HG02623 (cell line): ENCODE results near the gene ERGIC1.

ENCODE experiments used
- ATAC-seq: cut with Tn5 transposase; IDR thresholded peaks from one replicate; pipeline ENCODE4 v1.9.1; 2021; ENCODE audit warnings: moderate library complexity; ENCODE audit not compliant: unreplicated experiment

The ERGIC1 gene

DNA sequence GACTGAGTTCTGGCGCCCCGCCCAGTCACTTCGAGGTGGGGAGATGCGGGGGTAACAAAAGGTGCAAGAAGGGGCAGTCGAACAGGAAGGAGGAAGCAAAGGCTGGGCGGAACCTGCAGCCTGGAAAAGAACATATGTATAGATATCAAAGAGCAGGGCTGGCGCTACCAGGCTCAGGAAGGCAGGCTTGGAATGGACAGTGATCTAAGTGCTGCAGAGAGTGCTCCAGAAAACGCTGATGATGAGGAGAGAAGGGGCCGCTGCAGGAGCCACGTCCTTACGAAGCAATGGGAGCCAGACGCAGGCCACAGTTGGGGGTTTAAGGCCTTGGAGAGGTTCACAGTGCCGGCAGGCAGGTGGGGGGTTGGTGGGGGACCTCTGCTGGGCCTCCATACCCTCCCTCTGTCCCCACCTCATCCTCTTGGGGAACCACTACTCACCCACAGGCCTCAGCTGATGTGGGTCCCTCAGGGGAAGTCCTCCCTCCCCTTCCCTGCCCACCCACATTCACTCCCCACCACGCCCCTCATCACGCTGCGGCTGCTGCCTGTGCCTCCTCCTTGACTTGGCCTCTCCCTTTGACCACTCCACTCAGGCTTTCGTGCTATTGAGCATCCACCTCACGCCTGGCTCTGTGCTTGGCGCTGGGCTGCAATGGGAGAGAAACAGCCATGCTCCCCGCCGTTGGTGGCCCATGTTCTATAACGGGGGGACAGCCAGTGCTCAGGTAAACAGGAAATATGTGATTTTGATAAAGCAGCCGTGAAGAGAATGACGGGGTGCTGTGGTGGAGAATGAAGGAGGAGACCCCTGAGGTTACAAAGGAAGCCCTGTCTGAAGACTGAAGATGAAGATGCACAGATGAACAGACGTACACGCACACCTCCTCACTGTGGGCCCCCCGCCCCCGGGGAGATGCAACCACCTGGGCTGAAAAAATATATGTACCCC is 84.6 kb downstream of the ERGIC1 start:
- no peak for ATAC-seq

DNA sequence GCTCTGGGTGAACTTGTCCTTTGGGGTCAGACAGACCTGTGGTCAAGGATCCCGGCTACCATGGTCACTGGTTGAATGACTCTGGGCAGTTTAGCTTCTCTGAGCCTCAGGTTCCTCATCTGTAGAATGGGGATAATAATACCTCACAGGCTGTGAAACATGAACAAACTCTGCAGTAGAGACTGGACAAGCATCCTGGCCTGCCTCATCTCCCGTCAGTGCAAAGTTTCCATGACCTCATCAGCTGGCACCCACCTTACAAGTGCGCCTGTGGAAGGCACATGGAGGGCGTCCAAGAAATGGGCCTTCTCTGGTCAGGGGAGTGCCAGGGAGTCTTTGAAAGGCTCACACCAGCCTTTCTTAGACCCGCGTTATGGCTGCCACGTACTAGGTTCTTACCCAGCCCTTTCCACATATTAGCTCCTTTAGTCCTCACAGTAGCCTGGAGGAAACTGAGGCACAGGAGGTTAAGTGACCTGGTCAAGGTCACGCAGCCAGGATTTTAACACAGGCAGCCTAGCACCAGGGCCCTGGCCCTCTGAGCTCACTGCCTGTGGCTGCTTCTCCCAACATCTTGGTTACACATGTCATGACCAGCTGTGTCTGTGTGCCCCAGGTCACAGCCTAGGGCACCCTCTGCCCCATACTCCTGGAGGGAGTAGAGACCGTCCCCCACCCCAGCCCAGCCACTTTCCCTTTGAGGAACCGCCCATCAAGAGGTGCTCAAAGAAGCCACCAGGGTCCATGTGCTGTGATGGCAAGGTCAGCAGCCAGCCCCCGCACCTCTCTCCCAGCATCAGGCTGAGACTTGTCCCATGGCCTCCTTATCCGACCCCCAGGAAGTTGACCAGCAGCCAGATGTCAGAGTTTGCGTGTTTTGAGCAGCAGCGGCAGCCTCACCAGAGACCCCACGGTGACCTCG is 85.7 kb downstream of the ERGIC1 start:
- ATAC-seq = no peak

DNA sequence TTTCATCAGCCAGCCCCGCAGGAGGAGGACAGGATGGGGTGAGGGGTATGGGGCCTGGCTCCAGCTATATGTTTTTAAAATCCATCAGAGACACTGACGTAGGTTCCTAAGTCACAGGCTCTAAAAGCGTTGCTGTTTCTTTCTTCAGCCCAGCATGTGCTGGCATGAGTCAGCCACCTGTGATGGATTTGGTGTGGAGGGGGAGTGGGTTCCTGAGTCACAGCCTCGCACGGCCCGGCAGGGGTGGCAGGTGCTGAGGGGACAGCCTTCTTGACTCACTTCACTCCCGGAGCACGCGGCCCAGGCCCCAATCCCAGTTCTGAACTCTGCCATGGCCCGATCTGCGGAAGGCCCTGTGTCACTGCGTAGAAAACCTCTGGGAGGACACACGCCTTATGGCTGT is 86.4 kb downstream of the ERGIC1 start:
- no peak for ATAC-seq

DNA sequence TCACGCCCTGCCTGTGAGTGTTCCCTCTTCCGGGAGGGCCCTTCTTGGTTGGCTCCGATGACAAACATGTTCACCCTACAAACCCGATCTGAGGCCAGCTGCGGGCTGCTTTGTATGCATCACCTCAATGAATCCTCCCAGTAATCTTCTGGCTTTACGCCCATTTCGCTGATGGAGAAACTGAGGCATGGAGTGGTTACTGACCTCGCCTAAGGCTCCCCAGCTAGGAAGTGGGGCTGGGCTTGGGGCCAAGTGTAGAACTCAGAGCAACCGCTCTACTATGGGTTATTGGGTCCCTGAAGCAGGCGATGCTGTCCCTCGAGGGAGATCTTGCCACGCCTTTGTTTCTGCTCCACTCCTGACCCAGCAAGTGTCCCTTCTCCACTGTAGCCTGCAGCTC is 86.9 kb downstream of the ERGIC1 start:
- ATAC-seq = no peak

DNA sequence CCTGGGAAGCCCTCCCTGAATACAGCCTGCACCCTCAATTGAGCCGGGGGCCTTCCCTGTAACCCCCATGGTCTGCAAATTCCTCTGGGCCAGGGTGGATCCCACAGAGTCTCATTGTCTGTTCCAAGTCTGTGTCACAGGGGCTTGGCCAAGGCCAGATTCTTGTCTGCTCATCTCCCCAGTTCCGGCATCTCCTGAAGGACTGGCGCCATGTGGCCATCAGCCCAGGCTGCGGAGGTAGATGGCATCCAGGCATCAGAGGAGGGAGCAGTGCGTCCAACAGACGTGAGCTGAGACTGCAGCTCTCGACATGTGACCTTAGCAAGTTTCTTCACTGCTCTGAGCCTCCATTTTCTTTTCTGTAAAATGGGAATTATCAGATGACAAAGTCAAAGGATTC is 87.9 kb downstream of the ERGIC1 start:
- ATAC-seq = no peak

DNA sequence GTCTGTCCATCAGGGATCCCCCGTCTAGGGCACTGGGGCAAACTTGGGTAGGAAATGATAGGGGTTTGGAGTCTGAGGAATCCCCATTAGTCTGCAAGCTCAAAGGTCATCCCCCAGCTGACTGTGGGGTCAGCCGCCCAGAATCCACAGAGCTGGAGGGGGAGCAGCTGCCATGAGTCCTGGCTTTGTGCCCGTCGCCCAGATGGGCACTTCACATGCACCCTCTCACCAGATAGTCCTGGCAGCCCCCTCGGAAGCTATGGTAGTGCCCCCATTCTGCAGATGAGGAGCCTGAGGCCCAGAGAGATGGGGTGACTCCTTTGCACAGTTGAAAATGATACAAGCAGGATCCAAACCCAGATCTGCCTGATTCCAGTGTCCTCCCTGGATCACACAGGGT is 89.5 kb downstream of the ERGIC1 start:
- ATAC-seq = no peak

DNA sequence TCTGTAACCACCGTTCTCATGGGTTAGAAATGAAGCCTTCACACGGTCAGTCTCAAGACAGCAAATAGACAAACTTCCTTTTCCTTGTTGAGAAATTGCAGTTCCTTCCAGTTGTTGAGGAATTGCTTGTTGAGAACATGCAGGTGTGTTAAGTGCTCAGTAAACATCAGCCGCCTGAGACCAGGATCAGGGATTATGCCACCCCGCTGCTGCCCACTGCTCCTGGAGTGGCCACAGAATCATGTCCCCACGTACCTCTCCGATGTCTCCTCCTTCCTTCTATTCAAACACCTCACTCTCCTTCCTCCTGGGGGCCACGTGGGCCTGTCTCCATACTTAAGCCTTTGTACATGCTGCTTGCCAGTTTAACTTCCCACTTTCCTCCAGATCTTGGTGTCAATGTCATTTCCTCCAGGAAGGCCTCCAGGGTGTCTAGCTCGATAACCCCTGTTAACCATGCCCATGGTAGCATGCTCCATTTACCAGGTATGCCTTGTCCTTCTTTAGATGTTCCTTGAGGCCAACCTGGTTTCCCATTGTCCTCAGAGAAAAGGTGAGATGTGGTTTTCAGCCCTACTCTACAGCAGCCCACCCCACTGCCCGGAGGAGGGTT is 91.4 kb downstream of the ERGIC1 start:
- no peak for ATAC-seq

DNA sequence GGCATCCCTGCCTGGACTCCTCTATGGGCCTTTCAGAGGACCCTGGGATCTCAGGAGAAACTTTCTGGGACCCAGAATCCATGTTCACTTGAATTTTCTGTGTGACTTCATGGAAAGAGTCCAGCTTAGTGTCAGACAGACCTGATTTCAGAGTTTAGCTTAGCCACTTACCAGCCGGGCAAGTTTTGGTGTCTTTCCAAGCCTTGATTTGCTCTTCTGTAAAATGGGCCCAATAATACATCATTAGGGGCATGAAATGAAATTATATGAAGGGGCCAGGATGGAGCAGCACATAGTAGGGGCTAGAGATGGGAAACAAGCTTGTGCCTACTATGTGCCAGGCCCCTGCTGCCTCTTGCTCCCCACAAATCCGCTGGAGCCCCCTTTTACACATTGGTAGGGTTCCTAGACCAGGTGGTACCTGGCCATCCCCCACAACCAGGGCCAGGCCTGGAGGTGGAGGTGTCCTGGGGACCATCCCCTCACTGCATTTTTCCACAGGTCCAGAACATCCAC is 92.0 kb downstream of the ERGIC1 start:
- ATAC-seq = no peak

DNA sequence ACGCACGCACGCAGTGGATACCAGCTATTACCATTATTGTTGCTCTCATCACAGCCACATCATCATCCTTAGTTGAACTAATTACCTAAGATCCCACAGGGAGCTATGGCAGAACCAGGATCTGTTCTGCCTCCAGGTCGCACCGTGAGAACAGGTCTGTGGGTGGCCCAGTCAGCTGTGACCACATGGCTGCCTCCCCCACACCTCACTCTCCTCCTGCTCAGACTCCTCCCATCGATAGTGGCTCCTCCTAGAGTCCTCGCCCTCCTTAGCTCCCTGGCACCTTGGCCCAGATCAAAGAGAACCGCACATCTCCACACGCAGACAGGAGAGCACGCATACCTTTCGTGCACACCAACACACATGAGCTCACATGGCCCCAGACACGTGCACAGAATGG is 92.7 kb downstream of the ERGIC1 start:
- ATAC-seq = no peak

DNA sequence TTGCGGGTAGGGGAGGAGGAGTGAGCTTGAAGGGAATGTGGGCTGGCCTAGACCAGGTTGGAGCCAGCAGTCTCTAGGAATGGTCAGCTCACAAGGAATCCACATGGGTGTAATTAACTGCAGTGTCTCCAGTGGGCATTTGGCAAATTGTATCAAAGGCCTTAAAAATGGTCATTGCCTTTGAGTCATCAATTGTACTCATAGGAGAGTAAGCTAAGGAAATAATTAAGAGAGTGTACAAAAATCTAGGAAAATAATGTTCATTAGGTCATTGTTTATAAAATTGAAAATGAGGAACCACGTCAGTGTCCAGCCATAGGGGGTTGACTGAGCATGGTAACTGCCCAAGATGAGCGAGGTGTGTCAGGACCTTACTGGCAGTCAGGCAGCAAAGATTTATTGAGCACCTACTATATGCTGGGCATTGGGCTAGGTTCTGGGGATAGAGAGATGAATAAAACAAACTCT is 95.4 kb downstream of the ERGIC1 start:
- ATAC-seq = no peak

DNA sequence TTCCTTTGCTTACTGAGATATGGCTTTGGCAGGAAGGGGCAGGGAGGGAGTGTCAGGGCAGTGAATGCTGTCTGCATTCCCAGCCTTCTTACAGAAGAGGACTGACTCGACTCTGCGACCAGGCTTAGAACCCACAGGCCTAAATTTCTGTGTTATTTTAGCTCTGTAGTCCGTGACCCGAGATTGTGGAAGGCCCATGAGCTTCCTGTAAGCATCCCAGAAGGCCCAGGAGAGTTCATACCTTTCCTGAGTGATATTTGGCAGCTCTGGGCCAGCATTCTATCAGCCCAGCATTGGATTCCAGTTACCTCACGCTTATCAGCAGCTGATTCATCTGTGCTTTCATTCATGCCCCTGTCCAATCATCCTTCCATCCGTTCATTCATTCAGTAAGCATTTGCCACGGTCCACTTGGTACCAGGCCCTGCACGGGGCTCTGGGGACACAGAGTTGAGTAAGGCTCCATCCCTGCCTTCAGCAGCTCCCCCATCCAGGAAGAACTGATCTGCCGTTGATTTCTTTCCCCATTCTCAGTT is 97.0 kb downstream of the ERGIC1 start:
- no peak for ATAC-seq

DNA sequence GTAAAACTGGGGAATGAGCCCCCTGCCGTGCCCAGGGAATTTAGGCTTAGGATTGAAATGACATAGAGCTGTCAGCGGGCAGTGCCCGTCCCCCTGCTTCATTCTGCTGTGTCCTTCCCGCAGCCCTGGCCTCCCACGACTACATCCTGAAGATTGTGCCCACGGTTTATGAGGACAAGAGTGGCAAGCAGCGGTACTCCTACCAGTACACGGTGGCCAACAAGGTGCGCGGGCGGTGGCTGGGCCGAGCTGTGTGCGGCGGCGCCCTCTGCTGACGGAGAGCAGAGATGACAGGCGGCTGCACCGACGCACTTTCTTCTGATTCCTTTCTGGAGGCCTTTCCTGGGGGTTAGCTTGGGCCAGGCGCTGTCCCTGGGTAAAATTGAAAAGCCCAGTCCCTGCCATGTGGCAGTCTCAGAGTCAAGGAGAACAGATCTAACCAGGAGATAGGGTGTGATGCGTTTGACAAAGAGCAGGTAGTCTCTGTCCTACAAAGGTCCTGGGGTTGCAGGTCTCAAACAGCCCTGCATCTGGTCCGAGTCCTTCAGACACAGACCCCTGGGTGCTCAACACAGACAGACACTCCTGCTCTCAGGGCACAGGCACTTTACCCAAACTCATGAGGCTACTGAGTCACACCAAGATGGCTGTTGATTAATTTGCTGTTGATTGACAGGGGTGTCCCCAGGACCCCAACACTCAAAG is 98.4 kb downstream of the ERGIC1 start:
- peak; percentile 53 for ATAC-seq

DNA sequence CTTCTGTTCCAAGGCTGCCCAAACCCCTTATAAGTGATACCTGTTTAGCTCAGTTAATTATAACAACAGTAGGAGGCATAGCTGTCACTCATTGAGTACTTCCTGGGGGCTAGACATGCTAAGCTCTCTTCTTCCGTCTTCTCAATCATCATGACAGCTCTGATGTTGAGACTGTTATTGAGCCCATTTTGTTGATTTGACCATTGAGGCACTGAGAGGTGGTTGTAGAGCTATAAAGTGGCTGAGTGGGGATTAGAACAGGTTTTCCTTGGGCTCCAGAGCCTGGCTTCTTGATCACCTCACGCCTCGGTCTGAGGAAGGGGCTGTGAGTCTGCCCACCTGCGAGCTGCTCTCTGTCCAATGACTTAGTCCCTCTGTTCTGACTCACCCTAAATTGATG is 99.2 kb downstream of the ERGIC1 start:
- ATAC-seq = no peak

DNA sequence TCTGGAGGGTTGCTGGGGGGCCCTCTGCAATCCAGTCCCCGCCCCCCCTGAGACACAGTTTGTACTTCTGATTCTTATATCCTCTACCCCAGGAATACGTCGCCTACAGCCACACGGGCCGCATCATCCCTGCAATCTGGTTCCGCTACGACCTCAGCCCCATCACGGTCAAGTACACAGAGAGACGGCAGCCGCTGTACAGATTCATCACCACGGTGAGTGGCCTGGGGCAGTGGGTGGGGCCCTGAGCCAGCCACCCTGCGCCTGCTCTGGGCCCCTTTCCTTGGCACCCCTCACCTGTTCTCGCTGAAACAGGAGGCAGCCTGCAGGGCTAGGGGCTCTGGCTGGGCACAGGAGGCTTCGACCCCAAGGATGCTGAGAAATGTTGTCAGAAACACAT is 101.0 kb downstream of the ERGIC1 start:
- ATAC-seq = no peak

DNA sequence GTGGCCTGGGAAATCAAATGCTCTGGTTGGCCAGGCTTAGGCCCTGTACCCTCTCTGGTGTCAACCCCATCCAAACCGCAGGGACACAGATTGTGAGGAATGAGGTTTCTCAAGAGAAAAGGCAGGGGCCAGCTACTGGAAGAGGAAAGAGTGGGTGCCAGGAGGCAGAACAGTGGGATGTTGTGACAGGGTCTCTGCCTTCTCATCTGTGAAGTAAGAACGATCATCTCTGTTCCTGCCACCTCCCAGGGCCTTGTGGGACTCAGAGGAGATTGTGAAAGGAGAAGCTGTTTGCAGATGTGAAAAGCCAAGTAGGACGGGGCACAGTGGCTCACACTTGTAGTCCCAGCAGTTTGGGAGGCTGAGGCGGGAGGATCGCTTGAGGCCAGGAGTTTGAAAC is 102.3 kb downstream of the ERGIC1 start:
- ATAC-seq = no peak

DNA sequence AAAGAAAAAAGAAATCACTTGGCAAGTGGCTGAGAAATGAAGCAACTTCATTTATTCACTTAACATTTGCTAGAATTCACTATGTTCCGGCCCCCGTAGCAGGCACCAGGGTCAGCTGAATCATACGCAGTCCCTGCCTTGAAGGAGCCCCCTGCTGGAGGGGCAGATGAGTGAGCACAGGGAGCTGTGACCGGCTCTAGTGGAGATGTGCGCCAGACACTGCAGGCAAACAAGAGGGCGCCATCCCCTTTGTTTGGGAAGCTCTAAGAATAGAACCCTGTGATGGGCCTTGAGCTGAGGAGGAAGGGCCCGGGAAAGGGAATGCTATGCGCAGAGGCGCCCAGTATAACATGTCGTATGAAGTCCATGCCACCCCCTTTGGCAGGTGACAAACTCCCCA is 105.0 kb downstream of the ERGIC1 start:
- ATAC-seq = no peak

DNA sequence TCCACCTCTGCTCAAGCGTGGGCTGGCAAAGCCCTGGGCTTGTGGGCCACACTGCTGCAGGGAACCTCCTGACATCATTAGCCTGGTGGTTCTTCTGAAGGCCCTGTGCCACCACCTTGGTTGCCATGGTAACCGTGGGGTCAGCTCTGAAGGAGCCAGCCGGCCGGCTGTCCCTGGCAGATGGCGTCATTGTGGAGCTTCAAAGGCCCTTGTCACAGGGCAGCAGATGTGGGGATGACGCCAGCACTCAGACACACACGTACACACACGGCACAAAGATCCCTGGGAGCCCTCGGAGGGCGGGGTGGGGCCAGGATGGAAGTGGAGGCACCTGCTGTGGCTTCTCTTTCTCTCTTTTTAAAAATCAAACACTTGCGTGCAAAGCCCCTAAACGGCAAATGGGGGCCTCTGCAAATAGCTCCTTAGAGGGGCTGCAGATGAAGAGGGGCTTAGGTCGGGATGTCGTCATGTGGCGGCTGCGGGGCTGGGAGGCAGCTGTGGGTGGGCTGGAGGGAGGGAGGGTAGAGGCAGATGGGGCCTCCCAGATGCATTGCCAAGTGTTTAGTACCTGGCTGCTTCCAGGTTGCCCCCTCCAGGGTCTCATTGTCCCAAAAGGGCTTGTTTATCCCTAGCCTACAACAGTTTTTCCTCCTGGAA is 105.7 kb downstream of the ERGIC1 start:
- ATAC-seq = no peak

DNA sequence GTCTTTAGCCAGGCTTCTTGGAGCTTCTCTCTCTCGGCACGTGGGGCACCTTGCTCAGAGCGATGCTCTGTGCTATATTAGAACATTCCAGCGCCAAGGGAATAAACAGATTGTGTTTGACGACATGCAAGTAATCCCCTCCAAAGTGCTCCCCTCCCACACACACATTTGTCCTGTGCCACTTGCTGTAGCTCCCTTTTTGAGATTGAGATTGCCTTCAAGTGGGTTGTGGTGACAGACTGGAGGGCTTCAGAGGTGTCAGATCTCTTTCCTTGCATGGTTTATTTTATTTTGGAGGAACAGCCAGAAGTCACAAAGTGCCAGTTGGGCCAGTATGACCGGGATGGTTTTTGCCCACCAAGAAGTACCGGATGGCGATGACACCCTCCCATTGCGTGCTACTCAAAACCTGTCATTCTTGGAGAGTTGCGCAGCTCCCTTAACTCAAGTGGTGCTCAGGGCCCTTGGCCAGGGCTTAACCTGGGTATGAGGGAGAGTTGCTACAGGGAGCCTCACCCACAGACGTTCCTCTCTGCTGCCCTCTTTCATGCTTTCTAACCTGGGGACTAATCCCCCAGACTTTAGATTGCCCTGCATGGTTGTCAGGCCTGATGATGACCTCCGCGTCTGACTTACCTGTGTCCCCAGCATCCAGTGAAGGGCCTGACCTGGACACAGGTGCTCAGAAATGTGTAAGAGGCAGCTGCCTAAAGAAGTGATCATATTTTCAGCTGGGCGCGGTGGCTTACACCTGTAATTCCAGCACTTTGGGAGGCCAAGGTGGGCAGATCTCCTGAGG is 106.4 kb downstream of the ERGIC1 start:
- ATAC-seq = no peak

DNA sequence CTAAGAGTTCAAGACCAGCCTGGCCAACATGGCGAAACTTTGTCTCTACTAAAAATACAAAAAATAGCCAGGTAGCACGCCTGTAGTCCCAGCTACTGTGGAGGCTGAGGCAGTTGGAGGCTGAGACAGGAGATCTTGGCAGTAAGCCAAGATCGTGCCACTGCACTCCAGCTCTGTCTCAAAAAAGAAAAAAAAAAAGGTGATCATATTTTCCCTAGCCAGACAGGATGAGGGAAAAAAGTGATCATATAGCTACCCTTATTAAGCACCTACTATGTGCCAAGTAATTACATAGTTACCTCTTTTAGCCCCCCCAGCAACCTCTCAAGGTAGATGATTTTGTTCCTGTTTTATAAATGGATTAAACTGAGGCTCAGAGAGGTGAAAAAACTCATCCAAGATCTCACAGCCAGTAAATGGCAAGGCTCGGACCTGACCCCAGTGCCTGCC is 107.0 kb downstream of the ERGIC1 start:
- ATAC-seq = no peak
